CD4-positive, alpha-beta T cell treated with Interleukin-2 at 100 ng/mL for 4 hours (primary cell): Measurements from ENCODE around the gene BRD3OS.
"Not testable (repeated sequence)": the region's sequence is repeated elsewhere in the genome, so short reads cannot be mapped to it uniquely, and the experiment has no call there.

Experiments used
- DNase-seq: peaks from one replicate; pipeline ENCODE4 v3.0.0-alpha.2; 2020; ENCODE audit warnings: low spot score

Gene BRD3OS

DNA sequence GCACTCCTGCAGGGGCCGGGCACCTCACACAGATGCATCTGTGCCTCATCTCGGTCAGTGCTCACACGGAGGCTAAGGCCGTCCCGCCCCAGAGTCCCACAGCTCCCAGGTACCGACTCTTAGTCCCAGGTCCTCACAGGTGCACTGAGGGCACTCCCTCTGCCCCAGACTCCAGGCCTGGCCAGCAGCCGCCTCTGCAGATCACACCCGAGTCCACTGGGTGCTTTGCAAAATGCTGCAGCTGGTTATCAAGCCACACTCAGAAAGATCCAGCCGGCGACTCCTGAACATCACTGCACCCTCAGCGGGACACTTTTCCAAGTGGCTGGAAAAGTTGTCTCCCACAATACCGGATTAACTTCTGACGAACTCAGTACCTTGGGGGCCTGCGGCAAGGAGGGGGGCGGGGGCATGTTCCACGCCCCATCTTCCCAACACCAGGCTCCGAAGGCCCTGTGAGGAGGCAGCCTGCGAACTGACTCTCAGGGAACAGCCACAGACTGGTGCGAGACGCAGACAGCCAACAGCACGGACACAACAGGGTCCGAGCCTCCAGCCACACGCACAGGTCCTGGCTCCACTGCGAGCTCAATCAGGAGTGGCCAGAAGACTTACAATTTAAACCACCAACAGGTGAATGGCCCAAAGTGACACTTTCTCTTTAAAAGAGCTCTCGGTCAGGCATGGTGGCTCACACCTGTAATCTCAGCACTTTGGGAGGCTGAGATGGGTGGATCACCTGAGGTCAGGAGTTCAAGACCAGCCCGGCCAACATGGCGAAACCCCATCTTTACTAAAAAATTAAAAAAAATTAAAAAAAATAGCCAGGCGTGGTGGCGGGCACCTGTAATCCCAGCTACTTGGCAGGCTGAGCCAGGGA is 38.5 kb downstream of the BRD3OS start:
- no peak for DNase-seq

DNA sequence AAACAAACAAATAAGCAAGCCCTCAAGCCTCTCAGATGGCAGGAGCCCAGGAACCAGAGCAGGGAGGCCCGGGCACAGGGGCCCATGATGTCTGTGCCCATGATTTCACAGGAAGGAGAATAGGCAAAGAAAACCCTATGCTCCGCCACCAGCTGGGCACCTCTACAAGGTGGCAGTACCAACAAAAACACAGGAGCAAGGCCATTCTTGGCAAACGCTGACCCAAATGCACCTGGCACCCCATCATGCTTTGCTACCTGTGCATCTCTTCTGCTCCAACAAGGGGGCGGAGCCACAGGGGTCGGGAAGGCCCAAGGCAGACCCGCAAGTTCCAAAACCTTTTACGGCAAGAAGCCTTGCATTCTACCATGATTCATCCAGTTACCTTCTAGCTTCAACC is 39.4 kb downstream of the BRD3OS start:
- DNase-seq, result no peak

DNA sequence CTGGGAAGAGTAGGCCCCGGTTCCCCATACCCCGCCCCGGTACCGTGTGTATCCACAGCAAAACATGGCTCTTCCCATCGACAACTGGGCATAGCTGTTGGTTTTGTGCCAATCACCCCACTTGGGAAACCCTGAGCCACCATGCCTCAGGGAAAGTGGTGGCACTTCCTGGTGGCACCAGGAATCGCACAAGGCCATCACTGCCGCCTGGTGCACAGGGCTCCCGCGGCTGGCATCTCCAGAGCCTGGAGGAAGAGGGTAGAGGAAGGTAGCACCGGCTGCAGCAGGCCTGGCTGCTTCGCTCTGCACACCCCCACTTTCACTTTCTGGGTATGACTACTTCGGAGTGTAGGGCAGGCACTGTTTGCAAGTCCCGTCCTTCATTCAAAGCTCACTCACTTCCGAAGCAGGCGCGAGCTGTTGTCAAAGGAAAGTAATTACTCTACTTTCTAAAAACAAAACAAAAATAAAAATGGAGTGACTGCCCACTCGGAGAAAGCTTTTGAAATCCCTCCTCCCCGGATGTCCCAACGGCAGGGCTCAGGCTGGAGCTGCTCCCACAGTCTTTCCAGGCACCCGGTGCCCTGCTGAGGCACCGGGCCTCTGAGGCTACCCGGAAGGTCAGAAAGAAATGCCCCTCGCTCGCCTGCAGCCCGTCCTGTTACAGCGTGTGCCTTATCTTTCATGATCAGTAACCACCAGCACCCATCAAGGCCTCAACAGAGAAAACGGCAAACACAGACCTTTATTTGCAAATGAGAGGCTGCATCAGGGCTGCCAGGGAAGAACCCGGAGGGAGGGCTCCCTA is 40.5 kb downstream of the BRD3OS start:
- peak; percentile 72 for DNase-seq

DNA sequence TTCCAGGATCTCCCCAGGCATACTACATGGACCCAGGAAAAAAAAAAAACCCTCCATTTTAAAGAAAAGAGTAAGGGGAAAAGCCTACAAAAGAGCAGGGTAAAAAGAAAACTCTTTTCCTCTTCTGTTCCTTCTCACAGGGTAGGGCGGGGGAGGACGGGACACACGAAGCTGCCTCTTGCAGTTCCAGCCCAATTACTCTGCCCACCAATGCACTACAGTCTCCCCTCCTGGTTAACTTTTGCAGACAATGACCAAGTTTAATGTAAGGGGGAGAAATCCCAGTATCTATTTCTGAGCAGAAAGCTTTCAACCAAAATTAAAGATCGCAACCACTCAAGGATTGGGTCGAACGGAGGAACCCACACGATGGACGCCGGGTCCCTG is 41.2 kb downstream of the BRD3OS start:
- DNase-seq, result no peak

DNA sequence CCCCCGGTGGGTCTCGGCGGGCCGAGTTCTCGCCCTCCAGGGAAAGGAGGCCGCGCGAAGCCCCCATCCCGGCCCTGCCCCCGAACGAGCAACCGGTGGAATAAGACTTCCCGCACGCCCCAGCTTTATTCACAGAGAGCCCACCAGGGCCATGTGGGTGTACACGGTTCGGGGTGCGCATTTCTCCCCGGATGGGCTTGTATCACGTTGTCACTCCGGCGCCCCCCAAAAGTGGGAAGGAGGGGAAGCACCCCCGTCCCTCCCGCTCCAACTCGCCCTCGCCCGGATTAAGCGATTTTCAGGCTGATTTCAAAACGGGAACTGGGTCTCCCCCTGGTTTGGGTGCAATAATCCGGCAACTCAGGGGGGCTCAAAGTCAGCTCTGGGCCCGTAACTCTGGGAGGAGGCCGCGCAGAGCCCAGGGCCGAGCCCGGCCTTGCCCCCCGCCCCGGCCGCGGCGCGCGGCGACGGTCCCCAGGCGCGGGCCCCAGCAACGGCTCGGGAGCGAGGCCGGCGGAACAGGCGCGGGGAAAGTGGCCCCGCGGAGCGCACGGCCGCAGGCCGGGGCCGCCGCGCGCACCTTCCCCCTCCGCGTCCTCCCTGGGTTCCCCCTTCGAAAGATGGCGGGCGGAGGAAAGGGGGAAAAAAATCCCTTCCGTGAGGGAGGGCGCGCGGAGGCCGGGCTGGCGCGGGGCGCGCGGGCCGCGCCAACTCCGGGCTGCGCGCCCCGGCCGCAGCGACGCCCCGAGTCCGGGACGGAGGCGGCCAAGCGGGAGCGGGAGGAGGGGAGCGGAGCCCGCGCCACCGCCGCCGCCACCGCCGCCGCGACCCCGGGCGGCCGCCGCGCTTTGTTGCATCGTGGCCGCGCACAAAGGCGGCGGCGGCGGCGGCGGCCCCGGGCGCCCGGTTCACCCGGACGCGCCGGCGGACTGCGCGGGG is 41.9 kb downstream of the BRD3OS start:
- DNase-seq, result peak; percentile 36

DNA sequence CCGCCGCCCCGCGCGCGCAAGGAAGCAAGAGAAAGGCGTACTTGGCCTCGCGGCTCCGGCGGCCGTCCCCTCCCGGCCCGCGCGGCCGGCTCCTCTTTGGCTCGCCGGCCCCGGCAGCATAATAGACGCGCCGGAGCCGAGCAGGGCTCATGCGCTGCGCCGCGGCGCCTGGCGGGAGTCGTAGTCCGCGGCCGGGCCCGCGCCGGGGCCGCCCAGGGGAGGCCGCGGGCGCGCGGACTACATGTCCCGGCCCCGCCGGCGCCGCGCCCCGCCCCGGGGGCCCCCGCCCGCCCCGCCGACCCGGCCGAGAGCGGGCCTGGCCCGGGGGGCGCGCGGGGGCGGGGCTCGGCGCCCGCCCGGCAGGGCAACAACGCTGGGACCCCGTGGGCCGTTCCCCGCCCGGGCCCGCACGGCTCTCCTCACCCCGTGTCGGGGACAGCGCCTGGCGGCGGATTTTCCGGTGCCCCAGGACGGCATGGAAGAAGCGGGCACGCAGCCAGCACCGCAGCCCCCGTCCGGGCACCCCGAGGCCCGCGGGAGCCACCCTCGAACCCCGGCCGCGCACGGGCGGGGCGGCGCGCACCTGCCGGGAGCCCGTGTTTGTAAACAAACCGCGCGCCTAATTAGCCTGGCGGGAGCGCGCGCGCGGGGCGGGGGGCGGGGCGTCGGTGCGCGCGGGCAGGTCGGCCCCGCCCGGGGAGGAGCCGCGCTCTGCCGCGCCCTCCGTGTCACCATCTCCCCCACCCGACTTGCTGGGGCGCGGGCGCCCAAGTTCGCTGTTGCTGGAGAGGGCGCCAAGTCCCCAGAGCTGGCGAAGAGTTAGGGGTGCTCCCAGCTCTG is 42.8 kb downstream of the BRD3OS start, which contains the start of gene BRD3:
TSS of gene BRD3 (minus strand) at position 123 of the 840 bp plus-strand sequence. CDS start 14,549 bp downstream, outside the sequence.
- DNase-seq, result peak; percentile 83

DNA sequence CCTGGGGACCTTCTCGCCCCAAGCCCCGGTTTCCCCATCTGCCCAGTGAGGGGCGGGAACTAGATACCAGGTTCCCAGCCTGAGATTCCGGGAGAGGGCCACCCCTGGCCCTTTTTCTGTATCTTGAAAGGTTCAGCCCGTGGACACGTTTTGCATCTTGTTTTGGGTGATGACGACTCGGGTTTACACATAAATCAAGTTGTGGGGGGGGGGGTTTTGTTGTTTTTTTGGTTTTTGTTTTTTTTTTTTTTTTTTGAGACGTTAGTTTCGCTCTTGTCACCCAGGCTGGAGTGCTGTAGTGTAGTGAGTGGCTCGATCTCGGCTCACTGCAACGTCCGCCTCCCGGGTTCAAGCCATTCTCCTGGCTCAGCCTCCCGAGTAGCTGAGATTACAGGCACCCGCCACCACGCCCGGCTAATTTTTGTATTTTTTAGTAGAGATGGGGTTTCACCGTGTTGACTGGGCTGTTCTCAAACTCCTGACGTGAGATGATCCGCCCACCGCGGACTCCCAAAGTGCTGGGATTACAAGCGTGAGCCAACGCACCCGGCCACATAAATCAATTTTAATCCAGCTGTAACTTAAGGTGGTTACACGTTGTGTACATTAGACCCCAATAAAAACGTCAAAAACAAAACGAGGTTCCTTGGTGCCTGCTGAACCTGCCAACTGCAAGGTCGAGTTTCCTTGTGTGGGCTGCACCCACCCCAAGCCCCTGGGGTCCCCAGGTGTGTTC is 43.6 kb downstream of the BRD3OS start:
- no peak for DNase-seq

DNA sequence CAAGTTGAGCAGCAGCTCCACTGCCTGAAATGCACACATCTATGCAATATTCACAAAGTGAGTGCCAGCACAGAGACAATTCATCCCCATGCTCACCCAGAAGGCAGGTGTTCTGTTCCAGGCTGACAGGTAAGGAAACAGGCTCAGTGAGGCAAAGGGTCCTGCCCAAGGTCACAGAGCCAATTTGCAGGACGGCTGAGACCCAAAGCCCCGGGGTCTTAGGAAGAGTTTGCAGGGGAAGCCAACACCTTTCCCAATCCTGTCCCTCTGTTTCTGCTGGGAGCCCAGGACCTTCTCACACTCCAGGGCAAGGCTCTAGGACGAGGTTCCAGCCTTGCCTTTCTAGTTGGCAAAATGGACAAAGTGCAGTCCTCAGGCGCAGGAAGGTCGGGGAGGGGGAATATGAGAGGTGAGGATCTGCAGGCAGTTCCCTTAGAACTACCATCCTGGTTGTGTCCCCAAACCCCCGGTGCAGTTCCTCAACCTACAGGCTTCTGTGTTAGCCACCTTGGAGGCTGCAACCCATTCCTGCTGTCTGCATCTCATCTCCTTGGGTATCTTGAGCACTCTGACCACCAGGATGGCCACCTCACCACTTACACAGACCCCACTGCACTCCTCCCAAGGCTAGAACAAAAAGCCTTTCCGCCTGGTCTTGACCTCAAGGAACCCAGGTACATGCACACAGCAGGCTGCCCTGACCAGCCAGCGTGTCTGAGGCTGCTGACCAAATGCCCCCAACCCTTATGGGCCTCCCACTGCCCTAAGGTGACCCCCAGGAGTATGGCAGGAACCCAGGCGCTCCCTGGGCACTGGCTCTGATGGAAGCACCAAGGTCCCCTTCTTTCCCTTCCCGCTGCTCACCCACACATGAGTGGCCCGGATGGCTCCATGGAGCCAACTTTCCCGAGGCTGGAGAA is 44.5 kb downstream of the BRD3OS start:
- DNase-seq, result no peak

DNA sequence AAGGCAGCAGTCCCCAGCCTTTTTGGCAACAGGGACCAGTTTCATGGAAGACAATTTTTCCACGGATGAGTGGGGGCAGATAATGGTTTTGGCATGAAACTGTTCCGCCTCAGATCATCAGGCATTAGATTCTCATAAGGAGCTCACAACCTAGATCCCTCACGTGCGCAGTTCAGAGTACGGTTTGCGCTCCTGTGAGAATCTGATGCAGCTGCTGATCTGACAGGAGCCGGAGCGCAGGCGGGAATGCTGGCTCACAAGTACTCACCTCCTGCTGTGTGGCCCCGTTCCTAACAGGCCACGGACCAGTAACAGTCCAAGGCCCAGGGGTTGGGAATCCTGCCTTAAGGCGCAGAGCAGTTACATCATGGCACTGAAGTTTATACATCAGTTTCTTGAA is 45.9 kb downstream of the BRD3OS start:
- no peak for DNase-seq

DNA sequence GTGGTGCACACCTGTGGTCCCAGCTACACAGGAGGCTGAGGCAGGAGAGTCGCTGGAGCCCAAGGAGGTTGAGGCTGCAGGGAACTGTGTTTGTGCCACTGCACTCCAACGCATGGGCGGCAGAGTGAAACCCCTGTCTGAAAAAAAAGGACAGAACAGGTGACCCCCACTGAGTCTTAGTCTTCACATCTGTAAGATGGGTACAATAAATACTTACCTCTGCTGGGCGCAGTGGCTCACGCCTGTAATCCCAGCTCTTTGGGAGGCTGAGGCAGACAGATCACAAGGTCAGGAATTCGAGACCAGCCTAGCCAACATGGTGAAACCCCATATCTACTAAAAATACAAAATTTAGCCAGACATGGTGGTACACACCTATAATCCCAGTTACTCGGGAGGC is 47.4 kb downstream of the BRD3OS start:
- DNase-seq, result not testable (repeated sequence)

DNA sequence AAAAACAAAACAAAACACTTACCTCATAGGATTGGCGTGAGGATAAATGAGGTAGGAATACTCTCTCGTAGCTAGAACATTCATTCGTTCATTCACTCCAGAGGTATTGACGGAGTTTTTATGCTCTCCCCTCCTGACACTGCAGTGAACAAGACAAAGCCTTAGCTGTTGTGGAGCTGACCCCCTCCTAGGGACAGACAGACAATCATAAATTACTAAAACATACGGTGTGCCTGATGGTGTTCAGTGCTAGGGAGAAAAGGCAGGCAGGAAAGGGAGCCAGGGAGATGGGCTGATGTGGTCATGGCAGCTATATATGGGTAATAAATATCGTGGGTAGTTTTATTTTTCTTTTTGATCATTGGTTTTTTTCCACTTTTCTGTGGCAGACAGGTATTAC is 48.2 kb downstream of the BRD3OS start:
- no peak for DNase-seq

DNA sequence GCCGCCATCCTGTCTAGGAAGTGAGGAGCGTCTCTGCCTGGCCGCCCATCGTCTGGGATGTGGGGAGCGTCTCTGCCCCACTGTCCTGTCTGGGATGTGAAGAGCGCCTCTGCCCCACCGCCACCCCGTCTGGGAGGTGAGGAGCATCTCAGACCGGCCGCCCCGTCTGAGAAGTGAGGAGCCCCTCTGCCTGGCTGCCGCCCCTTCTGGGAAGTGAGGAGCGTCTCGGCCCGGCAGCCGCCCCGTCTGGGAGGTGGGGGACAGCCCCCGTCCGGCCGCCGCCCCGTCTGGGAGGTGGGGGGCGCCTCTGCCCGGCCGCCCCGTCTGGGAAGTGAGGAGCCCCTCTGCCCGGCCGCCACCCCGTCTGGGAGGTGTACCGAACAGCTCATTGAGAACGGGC is 50.4 kb downstream of the BRD3OS start:
- DNase-seq, result not testable (repeated sequence)

DNA sequence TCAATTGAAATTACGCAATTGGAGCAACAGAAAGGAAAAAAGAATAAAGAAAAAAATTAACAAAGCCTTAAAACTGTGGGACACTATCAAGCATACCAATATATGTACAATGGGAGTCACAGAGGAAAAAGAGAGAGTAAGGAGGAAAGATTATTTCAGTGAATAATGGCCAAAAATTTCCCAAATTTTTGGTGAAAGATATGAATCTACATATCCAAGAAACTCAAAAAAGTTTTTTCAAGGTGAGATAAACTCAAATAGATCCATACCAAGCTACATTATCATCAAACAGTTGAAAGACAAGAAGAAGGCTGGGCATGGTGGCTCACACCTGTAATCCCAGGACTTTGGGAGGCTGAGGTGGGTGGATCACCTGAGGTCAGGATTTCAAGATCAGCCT is 51.4 kb downstream of the BRD3OS start:
- DNase-seq, result no peak
